Hematopoietic multipotent progenitor cell (in vitro differentiated cells): Measurements from ENCODE around the gene ZNF341. TPM values are rescaled to one million over a fixed set of nuclear protein-coding genes. Genes with fewer than 3 reads are reported as not detected.

Source experiments
- DNase-seq, 3 donors: peaks; one replicate each; pipeline ENCODE4 v3.0.0-alpha.2; 2011 to 2015; ENCODE audit warnings: low read depth in 2 of 3, low spot score in 2 of 3
- total RNA-seq: library from RNA; depleted of rRNA; stranded (reverse); fragments of >200 nt; gene quantifications from one replicate; pipeline ENCODE4 v1.2.3, GENCODE V29; 2012

ZNF341 gene
- total RNA-seq, 1 donor: 4.6 TPM

DNA sequence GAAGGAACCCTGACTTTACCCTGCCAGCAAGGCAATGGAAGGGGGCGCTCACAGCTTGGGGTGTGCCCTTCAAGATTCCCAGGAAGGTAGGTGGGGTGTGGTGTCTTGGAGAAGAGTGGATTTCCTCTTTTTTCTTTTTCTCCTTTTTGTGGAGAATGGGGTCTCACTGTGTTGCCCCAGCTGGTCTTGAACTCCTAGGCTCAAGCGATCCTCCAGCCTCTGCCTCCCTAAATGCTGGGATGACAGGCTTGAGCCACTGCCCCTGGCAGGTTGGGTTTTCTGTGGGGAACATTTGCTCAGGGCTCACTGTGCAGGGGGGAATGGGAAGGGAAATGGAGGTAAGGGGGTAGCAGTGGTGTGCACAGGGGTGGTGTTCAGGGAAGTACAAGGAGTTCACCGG, 4.0 kb upstream of the ZNF341 start:
- DNase-seq: no peak

DNA sequence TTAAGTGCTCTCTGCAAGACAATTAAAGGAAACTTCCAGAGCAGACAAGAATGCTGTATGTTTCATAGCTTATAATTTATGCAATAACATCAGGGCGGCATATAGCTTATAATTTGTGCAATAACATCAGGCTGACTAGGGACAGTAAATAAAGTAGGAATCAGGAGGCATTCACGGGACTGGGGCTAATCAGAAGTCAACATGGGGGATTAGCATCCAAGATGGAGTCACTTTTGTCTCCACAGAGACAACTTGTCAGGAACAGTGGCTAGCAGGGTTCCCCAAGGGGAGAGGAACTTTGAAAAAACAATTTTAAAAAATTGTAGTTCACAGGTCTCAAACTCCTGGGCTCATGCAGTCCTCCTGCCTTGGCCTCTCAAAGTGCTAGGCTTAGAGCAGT, 3.3 kb upstream of the ZNF341 start:
- no peak for DNase-seq

DNA sequence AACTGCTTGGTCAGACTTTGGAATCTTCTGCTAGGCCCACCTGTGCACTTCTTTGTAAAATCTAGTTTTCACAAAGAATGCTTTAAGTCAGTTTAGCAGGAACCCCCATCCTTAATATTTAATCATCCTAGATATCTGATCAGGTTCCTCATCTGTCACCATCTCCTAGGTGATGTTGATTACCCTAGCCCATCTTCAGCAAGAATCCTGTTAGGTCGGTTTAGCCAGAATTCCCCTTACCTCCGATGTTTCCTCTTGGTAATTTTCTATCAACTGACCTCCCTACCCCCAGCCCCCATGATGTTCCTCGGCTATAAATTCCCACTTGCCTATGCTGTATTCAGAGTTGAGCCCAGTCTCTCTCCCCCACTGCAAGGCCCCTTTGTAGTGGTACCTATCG, 2.7 kb upstream of the ZNF341 start:
- DNase-seq: no peak

DNA sequence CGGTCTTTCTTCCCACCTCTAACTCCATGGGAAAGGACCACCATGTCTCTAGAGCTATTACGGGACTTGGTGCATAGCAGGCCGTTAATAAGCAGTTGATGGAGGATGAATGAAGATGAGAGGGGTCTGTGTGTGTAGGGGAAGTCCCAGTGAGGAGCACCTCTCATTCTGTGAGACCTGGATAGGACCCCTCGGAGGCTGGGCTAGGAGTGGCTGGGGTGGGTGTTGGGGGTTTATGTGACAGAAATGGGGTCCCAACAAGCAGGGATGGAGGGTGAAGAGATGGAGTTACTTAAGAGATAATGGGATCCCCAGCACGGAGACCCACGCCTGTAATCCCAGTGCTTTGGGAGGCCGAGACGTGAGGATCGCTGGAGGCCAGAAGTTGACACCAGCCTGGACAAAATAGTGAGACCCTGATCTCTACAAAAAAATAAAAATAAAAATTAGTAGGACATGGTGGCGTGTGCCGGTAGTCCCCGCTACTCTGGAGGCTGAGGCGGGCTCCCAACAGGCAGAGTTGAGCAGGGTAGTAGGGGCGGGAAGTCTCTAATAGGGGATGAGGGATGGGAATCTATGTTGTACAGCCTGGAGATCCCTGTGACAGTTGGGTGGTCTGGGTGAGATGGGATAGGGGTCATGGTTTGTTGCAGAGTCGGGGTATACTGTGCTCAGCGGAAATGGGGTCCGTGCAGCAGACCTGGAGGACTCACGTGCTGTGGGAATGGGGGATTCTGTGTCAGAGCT, 677 bp upstream of the ZNF341 start:
- DNase-seq: no peak

DNA sequence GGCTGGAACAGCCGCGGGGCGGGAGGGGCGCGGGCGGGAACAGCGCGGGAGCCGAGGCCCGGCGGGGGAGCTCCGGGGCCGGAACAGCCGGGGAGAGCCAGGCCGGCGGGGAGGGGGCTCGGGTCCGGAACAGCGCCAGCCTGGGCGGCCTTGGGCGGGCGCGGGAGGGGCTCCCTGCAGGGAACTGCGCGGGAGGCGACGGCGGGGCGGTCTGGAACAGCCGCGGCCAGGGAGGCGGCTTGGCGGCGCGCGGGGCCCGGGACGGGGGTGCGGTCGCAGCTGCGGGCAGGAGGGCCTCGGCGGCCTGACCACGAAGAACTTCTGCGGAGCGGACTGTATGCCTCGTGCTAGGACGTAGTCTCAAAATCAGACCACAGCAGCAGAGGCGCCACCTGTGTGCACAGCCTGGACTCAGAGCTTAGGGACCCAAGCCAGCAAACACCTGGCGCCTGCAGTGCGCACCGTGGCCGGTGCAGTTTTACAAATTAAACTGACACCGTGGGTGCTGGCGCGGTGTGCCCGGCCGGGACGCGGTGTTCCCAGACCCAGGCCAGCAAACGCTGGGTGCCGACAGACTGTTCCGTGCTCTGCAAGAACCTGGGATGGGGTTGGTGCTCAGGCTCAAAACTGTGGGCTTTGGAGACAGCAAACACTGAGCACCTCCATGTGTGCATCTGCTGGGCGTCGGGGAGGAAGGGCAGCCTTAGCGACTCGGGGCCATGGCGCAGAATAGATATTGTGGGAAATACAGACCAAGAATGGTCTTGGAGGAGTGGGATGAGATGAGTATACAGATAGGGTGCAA, 572 bp downstream of the ZNF341 start:
- peak in 1 of 3 donors; percentile 89 for DNase-seq

DNA sequence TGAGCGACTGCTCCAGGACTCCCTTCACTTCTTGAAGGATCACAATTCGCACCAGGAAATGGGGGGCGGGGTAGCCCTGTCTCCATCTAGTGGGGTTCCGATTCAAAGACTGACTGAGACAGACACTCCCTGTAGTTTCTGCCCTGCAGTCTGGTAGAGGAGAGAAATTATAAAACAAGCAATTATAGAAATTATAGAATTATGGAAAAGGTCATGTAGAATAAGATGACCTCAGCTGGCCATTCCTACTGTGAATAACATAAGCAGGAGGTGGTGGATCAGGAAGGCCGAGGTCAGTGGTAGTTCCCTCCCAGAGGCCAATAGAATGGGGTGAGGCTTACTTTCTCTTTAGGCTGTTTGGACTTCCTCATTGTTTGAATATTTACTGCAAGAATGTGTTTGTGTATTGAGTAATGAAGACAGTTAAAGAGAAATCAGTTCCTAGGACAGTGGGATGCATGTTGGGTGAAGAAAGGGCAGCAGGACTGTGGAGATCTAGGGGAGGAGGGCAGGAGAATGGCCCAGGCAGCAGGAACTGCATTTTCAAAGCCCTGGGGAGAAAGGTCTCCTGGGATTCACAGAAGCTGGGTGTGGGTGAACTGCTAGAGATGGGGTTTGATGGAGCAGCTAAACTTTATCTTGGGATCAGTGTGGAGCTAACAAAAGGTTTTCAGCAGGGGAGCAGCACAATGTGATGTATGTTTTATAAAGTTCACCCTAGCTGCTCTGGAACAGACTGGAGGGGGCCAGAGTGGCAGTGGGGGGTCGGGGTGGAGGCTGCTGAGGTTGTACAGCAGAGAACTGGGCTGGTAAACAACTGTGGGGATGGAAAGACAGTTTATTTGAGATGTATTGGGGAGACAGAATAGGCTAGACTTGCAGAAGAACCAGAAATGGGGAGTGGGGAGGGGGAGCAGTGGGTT, 2.1 kb downstream of the ZNF341 start:
- DNase-seq: peak in 1 of 3 donors; percentile 50

DNA sequence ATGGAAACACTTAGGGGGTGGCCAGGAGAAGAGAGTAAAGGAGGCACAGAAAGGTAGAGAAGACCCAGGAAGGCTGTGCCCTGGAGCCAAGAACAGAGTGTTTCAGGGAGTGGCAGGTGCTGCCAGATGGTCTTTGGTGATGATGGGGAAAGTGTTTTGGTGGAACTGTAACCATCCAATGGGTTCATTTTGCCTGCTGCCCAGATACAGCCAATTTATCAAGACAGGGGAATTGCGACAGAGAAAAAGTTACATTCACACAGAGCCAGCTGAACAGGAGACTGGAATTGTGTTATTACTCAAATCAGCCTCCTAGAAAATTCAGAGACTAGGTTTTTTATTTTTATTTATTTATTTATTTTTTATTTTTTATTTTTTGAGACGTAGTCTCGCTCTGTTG, 5.2 kb downstream of the ZNF341 start:
- DNase-seq: no peak

DNA sequence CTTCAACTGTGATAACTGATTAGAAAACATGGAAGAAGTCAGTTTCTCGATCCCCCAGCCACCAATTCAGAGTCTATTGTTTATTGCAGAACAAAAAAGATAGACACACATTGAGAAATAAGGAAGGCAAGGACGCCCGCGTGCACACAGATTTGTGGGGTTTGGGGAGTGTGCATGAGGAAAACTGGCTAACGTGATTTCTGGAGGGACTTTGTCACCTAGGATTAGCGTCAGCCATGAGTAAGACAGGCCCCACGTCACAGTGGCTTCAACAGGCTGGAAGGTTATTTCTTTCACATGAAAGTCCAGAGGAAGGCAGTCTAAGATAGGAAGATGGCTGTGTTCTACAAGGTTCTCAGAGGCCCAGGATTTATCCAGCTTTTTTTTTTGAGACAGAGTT, 7.7 kb downstream of the ZNF341 start:
- no peak for DNase-seq

DNA sequence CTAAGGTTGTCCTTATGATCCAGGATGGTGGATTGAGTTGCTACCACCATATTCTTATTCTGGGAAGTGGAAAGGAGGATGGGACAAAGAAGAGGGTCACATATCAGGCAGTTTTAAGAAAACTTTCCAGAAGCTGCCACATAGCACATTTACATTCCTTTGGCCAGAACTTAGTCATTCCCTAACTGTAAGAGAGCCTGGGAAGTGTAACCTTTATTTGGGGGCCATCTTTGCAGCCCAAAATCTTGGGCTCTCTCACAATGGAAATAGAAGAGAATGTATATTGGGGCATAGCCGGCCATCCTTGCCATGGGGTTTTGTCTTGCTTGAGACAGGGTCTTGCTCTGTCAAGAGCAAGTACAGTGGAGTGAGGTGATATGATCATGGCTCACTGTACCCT, 8.4 kb downstream of the ZNF341 start:
- DNase-seq: no peak

DNA sequence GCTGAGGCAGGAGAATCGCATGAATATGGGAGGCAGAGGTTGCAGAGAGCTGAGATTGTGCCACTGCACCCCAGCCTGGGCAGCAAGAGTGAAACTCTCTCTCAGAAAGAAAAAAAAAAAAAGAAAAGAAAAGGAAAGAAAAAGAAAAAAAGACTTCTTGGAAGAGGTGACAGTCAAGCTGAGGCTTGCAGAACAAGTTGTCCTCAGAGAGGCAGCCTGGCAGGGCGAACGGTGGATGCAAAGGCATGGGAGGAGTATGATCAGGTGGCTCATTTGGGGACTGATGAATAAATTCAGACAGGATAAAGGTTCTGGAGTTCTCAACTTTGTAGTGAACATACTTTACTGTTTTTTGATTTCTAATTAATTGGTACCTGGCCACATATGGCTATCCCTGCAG, 12.4 kb downstream of the ZNF341 start:
- no peak for DNase-seq

DNA sequence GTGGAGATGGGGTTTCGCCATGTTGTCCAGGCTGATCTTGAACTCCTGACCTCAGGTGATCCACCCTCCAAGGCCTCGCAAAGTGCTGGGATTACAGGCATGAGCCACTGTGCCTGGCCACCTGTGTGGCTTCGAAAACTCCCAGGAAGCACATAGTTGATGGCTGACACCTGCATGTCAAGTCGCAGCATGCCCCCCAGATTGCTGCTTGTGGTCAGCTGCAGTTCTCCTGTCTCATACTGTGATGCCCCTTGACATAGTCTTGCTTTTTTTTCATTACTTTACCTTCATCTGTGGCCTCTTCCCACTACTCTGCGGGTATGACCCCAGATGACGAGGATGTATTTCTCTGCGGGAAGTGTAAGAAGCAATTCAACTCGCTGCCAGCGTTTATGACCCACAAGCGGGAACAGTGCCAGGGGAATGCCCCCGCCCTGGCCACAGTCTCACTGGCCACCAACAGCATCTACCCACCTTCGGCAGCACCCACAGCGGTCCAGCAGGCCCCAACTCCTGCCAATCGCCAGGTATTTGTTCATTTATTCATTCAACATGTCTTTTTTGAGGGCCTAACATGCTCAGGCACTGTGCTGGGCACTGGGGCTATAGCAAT, 13.1 kb downstream of the ZNF341 start:
- no peak for DNase-seq

DNA sequence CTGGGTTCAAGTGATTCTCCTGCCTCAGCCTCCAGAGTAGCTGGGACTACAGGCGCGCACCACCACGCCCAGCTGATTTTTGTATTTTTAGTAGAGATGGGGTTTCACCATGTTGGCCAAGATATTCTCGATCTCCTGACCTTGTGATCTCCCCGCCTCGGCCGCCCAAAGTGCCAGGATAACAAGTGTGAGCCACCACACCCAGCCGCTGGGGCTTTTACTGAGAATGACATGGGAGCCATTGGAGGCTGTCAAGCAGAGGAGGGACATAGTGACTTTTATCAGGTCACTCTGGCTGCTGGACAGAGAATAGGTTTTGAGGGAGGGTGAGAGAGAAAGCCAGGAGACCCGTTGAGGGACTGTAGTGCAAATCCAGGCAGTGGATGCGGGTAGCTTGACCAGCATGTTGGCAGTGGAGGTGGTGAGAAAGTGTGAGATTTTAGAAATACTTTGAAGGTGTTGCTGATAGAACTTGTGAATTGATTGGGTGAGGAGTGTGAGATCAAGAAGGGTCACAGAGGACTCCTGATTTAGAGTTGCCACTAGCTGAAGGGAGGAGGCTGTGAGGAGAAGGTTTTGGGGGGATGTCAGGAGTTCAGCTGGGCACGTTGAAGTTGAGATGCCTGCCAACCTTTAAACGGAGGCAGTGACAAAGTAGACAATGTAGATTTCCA, 14.7 kb downstream of the ZNF341 start:
- no peak for DNase-seq

DNA sequence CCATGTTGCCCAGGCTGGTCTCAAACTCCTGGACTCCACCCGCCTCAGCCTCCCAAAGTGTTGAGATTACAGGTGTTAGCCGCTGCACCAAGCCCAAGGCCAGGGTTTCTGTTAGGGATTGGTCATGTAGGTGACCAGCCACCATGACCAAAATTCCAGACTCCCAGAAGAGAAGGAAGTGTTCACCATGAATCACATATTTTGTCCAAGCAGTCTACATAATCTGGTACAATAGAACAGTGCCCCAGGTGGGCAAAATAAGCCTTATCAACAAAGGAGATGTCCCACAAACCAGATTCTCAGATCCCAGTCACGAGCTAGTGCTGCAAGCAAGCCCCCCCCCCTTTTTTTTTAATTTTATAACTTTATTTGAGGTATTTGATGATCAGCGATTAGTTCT, 20.0 kb downstream of the ZNF341 start:
- DNase-seq: no peak

DNA sequence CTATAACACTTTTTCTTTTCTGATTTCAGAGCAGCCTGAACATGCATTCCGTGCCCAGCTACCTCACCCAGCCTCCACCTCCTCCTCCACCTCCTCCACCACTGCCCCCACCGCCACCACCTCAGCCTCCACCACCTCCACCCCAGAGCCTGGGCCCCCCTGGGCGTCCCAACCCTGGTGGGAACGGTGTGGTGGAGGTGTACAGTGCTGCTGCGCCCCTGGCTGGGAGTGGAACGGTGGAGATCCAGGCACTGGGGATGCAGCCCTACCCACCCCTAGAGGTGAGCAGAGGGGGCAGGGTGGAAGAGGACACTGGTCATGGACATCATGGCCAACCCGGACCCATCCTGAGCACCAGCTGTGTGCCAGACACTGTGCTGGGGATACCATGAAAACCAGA, 21.3 kb downstream of the ZNF341 start:
- no peak for DNase-seq

DNA sequence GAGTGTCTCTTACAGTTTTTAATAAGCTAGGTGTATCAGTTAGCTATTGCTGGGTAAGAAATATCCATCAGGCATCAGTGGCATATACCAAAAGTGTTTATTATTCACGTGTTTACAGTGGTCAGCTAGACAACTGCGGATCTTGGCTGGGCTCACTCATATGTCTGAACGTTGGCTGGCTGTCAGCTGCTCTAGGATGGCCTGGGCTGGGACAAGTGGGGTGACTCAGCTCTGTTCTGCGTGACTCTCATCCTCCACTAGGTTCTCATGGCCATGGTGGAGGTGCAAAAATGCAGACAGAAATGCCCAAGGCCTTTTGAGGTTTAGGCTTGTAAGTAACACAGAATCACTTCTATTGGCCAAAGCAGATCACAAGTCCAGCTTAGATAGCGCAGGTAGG, 22.0 kb downstream of the ZNF341 start:
- no peak for DNase-seq

DNA sequence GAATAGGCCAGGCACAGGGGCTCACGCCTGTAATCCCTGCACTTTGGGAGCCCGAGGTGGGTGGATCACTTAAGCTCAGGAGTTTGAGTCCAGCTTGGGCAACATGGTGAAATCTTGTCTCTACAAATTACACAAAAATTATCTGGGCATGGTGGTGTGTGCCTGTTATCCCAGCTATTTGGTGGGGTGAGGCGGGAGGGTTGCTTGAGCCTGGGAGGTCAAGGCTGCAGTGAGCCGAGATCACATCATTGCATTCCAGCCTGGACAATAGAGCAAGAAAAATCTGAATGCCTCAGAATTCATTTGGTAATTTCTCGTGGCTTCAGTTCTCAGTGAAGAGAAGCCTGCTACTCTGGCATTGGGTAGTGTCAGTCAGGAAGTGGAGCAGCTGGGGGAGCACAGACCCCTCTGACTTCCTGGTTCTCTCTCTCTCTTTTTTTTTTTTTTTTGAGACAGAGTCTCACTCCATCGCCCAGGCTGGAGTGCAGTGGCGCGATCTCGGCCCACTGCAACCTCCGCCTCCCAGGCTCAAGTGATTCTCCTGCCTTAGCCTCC, 24.2 kb downstream of the ZNF341 start:
- DNase-seq: peak in 1 of 3 donors; percentile 36

DNA sequence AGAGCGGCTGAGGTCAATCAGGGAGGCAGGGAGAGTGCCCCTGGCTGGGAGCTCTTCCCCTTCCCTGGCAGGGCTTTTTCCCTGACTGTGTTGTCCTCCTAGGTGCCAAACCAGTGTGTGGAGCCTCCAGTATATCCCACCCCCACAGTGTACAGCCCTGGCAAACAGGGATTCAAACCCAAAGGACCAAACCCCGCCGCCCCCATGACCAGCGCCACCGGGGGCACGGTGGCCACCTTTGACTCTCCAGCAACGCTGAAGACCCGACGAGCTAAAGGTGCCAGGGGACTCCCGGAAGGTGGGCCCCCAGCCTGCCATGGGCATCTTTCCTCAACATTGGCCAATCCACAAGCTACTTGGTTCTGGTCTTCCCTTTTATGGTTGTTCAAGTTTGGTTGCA, 25.2 kb downstream of the ZNF341 start:
- no peak for DNase-seq

DNA sequence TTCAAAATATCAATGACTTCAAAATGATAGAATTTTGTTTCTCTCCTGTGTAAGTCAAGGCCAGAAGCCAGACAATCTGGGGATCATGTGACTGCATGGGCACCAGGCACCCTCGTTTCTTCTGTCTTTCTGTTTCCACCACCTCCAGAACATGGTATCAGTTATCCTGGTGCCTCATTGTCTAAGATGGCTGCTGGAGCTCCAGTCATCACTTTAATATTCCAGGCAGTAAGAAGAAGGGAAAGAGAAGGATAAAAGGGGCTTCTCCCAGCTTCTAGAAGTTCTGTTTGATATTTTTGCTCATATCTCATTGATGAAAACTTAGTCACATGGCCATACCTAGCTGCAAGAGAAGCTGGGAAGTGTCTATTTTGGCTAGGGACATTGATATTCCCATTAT, 25.7 kb downstream of the ZNF341 start:
- no peak for DNase-seq

DNA sequence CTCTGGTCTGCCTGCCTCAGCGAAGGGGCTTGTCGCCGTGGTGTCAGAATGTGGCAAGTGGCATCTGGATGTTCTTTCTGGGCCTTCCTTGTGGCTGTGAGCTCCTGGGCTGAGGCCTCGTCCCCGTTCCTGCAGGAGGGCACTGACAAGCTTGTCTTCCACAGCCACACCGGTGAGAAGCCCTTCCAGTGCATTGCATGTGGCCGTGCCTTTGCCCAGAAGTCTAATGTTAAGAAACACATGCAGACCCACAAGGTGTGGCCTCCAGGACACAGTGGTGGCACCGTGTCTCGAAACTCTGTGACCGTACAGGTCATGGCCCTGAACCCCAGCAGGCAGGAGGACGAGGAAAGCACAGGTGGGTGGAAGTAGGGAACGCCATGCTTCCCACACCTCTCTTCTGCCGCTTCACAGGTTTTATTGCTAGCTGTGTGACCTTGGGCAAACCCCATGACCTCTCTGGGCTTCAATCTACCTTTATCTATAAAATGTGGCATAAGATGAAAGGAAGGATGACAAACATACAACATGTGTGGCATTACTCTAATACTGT, 30.0 kb downstream of the ZNF341 start:
- no peak for DNase-seq

DNA sequence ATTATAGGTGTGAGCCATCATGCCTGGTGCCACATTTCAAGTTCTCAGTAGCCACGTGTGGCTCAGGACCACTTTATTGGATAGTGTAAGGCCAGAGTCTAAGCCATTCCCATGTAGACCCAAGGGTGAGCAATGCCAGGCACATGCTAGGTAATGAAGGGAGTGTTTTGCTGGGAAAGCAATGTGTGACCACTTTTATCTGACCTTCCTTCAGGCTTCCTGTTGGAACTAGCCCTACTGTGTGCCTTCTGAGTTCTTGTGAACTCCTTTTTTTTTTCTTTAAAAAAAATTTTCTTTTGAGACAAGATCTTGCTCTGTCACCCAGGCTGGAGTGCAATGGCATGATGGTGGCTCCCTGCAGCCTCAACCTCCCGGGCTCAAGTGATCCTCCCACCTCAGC, 33.3 kb downstream of the ZNF341 start:
- DNase-seq: no peak
